ENCODE measurements around the gene ZNF366.
"Not testable (repeated sequence)": the region's sequence is repeated elsewhere in the genome, so short reads cannot be mapped to it uniquely, and the experiment has no call there.

Gene ZNF366

DNA sequence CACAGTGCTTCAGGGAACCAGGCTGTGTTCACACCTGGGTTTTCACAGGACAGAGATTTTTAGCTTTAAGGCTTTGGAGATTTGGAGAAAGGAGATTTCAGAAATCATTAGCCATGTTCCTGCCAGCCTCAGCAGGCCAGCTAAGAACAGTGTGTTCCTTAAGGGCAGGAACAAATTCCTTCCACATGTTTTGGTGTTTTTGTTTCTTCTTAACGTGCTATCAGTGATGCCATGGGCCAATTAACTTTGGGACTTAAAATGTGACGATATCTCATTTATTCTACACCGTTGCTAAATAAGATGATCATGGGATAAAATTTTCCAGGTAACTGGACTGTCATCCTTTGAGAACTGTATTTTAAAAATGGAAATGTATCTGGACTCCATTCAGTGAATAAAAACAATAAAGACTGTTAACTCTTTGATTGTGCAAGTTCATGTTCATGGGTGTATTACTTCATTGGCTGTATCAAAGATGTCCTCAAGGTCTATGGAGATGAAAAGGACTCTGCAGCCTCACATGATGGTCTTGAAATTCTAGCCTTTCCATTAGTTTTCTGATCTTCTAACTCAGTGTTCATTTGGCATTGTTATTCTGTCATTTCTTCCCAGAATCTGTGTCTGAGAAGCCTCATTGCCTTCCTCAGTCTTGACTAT lies 72.3 kb downstream of the ZNF366 start:
- no peak for DNase-seq

DNA sequence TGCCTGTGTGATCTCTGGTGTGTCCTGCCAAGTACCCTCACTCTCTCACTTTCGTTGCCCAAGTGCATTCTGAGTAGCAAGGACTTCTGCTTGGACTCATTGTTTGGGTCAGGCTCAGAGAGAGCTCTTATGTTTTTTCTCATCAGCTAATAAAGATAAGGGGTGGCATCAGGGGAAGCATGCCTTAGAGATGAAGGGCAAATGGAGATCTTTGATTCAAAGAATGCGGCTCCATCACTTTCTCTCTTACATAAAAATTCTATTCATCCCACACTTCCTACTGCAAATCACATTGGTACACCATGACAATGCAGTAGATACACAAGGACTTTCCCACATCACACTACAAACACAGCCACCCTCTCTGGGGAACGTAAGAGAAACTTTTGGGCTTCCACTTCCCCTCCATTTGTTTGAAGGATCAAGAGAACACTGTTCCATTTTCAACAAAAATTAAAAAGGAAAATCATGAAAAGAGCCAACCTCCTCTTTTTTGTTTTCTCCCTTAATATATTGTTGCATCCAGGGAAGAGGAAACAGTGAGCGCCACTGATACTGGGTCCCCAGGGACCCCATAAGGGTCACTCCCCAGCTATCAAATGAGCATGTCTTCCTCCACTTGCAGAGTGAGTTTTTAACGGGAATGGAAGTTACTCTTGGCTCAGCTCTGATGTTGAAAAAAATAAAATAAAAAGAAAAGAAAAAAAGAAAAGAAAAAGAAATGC lies 73.0 kb downstream of the ZNF366 start:
- DNase-seq = no peak

DNA sequence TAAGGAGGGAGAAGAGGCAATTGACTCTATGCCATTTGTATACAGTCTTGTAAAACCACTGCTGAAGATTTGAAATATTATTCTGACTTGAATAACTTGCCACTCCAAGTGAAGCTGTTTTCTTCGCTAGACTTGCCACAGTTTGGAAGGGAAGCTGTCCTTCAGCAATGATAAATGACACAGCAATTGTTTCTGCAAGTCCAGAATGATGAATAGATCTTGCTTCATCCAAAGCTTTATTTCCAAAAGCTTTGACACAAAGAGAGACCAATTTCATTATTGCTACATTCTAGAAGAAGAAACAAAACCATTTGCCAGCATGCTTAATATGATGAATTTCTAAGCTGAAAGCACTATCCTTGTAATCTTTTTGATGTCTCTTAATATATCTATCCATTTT lies 73.7 kb downstream of the ZNF366 start:
- no peak for DNase-seq

DNA sequence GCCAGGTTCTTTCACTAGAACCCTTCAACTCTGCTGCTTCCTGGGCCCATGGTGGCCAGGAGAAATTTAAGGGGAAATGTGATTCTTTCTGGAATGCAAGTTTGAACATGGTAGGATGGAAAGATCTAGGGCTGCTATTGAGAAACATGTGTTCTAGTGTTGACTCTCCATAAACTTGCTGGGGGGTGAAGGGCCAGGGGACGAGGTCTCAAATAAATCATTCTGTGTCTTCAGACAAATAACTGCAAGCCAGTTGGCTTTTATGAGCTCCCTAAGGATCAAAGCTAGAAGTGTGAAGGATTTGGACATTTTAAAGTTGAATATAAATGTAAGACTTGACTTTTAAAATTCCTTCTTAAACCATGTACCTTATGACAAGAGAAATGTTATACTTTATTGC lies 78.5 kb downstream of the ZNF366 start:
- no peak for DNase-seq

DNA sequence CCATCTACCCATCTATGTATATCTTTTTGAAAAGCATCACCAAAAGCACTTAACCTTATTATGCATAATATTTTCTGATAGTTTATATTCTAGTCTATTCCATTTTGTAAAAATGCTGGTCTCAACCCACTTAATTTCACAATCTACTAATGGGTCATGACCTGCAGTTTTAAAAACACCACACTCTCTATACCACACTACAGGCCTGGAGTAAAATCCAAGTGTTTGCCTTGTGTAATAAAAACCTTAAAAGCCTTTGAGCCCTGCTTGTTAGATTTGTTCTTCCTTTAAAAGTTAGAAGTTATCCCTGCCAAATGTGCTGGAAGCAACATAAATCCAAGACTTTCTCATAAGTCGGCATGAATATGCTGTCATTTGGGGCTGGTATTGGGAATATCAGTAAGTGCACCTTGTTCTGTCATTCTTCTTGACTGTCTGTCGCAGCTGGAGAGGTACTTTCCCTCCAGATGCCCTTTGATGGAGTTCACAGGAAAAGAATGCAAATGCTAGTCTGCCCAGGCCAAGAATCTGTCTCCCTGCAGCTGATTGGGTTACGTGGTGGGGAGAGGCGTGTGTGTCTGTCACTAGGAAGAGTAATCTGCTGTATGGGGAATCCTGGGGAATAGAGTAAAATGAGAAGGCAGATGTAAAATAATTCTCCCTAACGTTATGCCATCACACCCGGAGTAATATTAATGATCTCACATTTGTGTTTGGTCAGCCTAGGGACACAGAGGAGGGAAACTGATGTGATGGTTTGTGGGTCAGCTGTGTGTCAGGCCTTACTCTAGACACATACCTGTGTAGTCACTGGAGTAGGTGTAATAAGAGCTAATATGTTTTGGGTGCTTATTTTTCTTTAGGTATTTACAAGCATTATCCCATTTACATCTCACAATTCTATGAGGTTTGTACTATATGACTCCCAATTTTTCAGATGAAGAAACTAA lies 79.4 kb downstream of the ZNF366 start:
- DNase-seq = no peak

DNA sequence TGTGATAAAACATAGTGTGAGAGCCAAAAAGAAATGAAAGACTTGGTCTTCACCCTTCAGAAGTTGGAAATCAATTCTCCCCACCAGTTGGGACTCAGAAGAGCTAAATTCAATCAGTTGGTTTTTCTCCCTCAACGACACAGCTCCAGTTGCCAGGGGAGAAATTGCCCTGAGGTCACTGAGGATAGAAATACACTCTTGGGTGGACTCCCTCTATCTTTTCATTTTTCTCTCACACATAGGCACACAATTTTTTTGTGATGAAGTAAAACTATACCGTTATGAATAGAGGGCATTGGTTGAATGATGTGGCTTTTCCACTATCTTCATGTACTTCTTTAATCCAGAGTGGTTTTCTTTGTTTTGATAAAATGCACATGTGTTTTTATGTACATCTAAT lies 80.2 kb downstream of the ZNF366 start:
- DNase-seq = no peak

DNA sequence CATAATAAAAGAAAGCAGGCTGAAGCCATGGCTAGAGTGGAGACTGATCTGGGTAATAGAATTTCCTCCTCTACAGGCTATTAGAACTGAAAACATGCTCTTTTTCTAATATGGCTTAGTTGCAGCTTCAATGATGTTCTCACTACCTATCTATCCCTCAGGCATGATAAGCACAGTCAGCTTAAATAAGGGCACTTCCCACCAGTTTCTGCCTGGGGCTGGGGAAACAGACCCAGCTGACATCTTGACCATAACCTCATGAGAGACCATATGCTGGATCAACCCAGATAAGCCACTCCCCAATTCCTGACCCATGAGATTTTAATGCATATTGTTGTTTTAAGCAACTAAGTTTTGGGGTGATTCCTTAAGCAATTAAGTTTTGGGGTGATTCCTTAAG lies 81.2 kb downstream of the ZNF366 start:
- DNase-seq = no peak

DNA sequence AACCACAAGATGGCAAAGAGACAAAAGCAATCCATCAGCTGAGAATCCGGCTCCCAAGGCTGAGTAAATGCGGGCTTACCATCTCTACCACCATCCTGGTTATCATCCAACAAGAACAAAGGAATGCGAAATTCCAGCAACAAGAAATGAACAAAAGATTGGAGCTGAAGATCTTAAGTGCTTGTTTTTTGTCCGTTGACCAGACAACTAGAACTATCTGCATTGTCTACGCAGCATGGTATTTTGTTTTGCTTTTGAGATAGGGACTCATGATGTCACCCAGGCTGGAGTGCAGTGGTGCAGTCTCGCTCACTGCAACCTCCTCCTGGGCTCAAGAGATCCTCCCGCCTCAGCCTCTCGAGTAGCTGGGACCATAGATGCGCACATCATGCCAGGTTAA lies 88.9 kb downstream of the ZNF366 start:
- DNase-seq = no peak

DNA sequence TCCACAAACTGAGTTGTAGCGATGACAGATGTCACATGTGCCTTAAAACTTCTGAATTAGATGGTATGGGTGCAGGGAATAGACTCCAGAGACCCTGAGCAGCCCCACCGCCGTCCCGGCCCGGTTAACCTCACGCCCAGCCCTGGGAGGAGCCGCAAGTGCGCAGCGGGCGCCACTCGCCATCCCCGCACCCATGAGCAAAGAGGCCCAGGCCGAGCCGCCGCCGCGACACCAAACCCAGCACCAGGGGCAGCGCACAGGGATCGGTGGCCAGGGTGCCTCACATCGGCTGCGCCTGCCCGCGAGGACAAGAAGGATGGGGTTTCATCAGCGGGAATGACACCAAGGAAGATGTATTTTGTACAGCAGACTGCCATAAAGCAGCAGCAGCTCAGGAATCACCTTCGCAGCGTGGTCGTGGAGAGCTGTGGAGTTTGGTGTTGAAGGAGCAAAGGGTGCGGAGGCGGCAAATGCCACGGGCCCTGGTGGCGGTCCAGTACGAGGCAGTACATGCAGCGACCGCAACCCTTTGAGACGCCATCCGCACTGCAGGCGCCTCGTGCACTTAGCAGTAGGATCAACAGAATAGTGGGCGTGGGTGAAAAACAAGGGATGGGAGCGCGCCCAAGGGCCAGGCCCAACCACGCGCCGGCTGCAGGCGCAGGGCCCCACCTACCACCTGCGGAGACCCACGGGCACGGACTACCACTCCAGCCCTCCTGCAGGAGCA lies 89.7 kb downstream of the ZNF366 start:
- no peak for DNase-seq

DNA sequence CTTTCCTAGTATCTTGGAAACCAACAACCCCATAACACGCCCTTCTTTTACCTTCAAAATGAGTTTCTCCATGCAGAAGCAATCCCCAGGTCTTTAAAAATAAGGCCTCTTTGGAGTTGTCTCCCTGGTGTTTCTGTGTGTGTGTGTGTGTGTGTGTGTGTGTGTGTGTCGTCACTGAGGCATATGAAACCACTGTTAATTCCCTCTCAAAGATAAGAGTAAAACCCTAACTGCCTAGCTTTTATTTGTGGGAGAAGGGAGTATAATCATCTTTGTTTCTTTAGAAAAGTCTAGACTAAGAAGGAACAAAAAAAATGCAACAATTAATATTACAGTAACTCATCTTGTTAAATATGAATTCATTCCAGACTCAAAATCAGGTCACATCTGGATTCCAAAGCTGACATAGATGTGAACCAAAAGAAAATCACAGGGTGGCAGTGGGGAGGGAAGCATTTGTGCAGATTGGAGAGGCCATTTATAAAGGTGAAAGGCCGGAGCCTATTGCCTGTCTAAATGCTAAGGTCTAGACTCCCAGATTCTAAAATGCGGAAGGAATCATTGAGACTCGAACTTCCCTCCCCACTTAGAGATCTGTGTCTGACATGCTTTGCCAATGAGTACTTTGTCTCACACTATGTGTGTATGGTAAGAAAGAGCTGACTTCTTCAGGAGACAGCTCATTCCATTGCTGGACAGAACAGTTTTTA lies 91.4 kb downstream of the ZNF366 start:
- no peak for DNase-seq

DNA sequence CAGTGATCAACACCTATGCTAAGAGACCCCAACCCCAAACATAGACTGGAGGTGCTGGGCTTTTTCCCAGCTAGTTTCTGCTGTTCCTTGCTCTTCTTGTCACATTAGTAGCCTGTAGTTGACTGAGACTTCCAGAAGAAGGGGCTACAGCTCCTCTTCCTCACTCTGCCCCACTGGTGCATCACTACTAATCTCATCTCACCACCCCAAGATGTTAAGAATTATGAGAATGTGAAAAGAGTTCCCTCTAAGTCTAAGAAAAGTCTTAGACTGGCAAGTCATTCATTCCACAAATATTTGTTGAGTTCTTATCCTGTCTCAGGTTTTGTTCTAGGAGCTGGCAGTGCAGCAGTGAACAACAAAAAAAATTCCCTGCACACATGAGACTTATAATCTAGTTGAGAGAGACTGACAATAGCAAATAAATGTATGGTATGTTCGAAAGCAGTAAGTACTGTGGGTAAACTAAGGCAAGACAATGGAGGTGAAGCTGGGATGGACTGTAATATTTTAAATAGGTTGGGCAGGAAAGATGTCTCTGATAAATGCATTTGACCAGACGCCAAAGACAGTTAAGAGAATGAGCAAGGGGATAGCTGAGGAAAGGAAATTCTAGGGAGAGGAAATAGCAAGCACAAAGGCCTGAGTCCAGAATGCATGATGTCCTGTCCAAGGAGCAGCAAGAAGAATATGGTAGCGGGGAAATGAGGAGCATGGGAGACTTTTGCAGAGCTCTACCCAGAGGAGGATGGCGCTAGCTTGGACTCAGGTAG lies 94.7 kb downstream of the ZNF366 start:
- DNase-seq = no peak

DNA sequence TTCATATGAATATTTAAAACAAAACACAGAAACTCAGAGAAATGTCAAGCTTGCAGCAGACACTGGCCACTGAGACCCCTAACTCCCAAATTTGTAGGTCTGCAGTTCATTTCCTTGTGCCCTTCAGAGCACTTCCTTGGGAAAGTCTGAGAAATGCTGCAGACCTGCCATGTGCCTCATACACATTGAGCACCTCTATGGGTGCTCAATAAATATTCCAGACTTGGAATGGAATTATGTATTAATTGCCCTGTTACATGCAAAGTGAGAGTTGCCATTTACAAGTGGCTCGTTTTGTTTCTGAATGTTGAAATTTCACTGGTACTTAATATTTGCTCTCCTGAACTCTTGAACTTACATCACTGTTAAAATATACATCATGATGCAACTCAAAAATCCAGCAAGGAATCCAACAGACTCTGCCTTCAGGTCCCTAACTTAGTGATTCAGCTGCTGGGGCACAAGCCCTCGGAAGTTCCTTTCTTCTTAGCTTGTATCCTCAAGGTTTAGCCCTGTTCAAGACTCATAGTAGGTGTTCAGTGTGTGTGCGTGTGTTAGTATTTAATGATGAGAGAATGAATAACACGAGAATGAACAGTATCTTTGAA lies 96.4 kb downstream of the ZNF366 start:
- no peak for DNase-seq

DNA sequence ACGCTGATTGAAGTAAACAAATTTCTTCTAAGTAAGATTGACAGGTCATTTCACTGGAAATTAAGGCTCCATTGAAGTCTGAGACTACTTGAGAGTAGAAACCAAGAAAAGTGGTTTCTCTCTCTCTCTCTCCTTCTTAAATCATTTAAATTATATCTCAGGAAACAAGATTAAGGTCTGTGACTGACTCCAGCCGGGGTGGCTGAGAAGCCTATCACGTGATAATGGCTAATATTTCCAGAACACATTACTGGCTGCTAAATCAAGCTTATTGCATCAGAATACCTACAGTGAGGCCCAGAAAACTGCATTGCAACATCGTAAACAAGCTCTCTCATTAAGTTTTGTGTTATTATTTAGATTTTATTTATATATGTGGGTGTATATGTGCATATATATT lies 98.6 kb downstream of the ZNF366 start:
- no peak for DNase-seq

DNA sequence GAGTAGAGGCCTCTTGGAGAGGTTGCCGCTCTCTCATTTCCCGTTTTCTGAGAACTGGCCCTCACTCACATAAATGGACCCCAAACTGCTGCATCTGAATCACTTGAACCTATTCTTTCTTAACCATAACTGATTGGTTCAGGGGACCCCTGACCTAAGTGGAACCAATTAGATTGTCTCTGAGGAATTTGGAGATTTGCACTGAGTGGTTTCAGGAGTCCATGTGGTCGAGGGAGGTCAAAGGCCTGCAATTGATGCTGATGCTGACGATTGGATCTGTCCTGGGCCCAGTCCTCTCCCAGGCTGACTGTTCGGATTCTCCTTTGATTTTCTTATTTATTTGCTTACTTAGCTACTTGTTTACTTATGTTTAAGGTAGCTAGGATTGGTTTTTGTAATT lies 99.1 kb downstream of the ZNF366 start:
- DNase-seq = no peak

DNA sequence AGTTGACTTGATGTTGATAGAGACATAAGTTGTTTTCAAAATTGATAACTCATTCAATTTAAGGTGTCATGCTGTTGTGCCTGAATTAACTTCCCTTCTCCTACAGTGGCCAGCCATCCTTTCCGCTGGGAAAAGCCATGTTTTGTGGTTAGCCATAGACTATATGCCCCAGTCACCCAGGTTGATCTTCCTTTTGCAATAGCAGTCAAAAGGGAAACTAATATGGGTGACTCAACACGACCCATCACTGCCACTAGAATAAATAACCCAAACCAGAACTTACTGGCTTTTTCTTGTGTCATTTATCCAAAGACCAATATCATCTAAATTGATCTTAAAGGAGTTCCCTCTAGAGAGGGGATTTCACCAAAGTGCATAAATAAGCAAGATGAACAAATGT lies 99.7 kb downstream of the ZNF366 start:
- DNase-seq = no peak

DNA sequence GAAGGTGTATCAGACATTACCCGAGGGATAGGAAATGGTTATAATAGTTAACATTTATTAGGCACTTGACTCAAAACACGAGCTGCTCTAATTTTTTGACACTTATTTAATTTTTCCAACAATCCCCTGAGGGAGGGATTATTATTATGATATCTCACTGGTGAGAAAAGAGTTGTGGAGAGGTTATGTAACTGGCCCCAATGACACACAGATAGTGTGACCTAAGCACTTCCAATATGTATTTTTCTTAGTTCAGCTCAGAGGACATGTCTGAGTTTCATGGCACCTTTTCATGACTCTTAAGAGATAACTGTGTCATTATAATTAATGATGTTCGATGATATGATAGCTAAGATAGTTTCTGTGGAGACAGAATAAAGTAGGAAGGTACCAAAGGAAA lies 100.1 kb downstream of the ZNF366 start:
- DNase-seq = no peak

DNA sequence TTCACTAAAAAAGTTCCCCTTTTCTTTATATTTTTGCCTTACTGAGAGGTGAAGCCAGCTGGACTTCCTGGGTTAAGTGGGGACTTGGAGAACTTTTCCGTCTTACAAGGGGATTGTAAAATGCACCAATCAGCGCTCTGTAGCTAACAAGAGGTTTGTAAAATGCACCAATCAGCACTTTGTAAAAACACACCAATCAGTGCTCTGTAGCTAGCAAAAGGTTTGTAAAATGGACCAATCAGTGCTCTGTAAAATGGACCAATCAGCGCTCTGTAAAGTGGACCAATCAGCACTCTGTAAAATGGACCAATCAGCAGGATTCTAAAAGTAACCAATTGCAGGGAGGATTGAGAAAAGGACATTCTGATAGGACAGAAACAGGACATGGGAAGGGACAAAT lies 102.4 kb downstream of the ZNF366 start:
- not testable (repeated sequence) for DNase-seq

DNA sequence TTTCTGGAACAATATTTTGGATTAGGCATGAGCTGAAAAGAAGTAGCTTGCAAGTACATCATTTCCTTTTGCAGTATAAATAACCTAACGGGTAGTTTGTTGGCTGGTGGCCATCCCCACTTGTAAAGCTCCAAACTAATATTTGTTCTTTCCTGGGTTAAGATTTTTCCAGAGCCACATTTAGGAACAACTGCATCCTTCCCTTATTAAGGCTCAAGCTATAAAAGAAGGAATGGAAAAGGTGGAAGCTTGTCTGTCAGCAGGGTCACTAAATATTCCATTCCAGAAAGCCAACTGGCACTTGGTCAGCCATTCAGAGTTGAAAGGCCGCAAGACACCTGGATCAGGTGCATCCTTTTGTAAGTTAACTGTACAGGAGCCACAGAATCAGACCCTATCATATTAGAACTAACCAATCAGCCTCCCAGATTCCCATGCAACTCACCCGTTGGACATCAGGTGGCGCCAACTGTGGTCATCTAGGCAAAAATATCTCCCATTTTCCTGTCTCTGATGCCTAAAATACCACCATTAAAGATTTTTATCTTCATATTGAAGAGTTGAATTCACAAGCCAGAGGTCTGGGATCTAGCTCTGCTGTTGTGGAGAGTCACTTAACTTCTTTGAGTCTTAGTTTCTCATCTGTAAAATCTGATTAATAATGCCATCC lies 104.1 kb downstream of the ZNF366 start:
- DNase-seq = no peak

DNA sequence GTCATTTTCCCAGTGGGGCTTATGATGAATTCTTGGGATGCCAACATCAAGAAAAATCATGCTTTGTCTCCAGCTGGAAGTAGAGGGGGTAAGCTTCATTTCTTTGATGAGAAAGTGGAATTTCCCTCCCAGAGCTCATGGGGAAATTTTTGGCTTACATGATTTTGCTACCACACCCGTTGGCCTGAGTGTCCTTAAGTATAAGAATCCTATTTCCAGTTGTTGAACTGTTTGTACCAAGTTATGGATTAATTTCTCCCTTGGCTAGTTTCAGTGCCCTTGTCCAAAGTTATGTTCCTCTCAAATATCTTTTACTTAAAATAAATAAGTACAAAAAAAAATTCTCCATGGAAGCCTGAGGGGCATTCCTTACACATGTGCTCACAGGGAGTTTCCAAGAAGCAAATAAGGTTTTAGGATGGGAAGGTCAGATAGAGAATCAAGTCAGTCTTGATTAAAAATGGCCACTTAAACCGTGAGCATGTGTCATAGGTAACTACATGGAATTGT lies 104.8 kb downstream of the ZNF366 start:
- no peak for DNase-seq

DNA sequence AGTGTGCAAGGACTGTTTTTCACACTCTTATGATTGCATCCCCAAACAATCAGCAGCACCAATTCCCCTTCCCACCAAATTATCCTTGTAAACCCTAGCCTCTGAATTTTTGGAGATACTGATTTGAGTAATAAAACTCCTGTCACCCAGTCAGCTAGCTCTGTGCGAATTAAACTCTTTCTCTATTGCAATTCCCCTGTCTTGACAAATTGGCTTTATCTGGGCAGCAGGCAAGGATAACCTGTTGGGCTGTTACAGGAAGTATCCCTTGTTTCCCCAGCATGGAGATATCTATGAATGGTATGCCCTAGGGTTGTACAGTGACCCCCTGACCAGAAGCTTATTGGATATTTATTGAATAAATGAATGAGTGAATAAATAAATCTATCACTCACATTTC lies 106.3 kb downstream of the ZNF366 start:
- DNase-seq = no peak
